Measurements from ENCODE around the gene TANC2. TPM values are rescaled to one million over a fixed set of nuclear protein-coding genes. Genes with fewer than 3 reads are reported as not detected.

Gene TANC2
- total RNA-seq, 3 donors from 2014 or later, result 8.2 to 30.3 (median 20.2) TPM

- intact Hi-C loops (cut with DNase I, micrococcal nuclease), result loop anchor here in 1 of 2 donors (10.0 kb wide), 1 partner anchor 409 kb away; no protein-coding TSS in a partner anchor
- DNase-seq (no peak), ATAC-seq (no peak)
- Histone ChIP-seq H3K4me3 (no peak overlapping the region), H3K9me3 (no peaks in the 10 kb centered on the region), H3K4me1 (ENCODE audit: low read depth) (no peaks in the 10 kb centered on the region), H3K36me3 (ENCODE audit: low read depth) (no peaks in the 10 kb centered on the region)
- no peak for TF ChIP-seq CTCF (IDR thresholded peaks at IDR 0.05)
These were observed 30.2 kb downstream of the TANC2 start for GRCh38 chr17:62996221-62996620.

- no peak overlapping the region for H3K4me3 ChIP-seq
- H3K36me3 ChIP-seq (ENCODE audit: low read depth), result no peaks in the 10 kb centered on the region
- intact Hi-C loops (cut with DNase I, micrococcal nuclease), result loop anchor here in 1 of 2 donors (10.0 kb wide), 1 partner anchor 407 kb away; no protein-coding TSS in a partner anchor
- no peaks in the 10 kb centered on the region for H3K9me3 ChIP-seq
- DNase-seq (no peak), ATAC-seq (no peak)
- H3K4me1 ChIP-seq (ENCODE audit: low read depth), result no peaks in the 10 kb centered on the region
- TF ChIP-seq CTCF (IDR thresholded peaks at IDR 0.05), result no peak
These were observed 32.1 kb downstream of the TANC2 start for GRCh38 chr17:62998166-62998565.

GRCh38 chr17:62998665-62999393 lies 32.8 kb downstream of the TANC2 start:
- Histone ChIP-seq H3K36me3 (ENCODE audit: low read depth) (no peaks in the 10 kb centered on the region), H3K9me3 (no peaks in the 10 kb centered on the region), H3K4me1 (ENCODE audit: low read depth) (no peaks in the 10 kb centered on the region), H3K4me3 (no peak overlapping the region)
- TF ChIP-seq CTCF (IDR thresholded peaks at IDR 0.05), result no peak
- DNase-seq (no peak), ATAC-seq (no peak)
- intact Hi-C loops (cut with DNase I, micrococcal nuclease), result loop anchor here in 1 of 2 donors (10.0 kb wide), 1 partner anchor 406 kb away; no protein-coding TSS in a partner anchor

- no peak overlapping the region for H3K4me3 ChIP-seq
- H3K36me3 ChIP-seq (ENCODE audit: low read depth), result no peaks in the 10 kb centered on the region
- no peaks in the 10 kb centered on the region for H3K4me1 ChIP-seq (ENCODE audit: low read depth)
- ATAC-seq (no peak), DNase-seq (no peak)
- H3K9me3 ChIP-seq, result no peaks in the 10 kb centered on the region
- intact Hi-C loops (cut with DNase I, micrococcal nuclease), result loop anchor here in 1 of 2 donors (10.0 kb wide), 1 partner anchor 405 kb away; no protein-coding TSS in a partner anchor
- TF ChIP-seq CTCF (IDR thresholded peaks at IDR 0.05), result no peak
These were observed 33.7 kb downstream of the TANC2 start for GRCh38 chr17:62999736-63000135.

GRCh38 chr17:63001689-63002394 lies 35.8 kb downstream of the TANC2 start:
- intact Hi-C loops (cut with DNase I, micrococcal nuclease), result no loop called here
- H3K4me1 ChIP-seq (ENCODE audit: low read depth), result no peaks in the 10 kb centered on the region
- H3K4me3 ChIP-seq, result no peak overlapping the region
- H3K36me3 ChIP-seq (ENCODE audit: low read depth), result no peaks in the 10 kb centered on the region
- no peak for ATAC-seq
- no peak for DNase-seq
- no peaks in the 10 kb centered on the region for H3K9me3 ChIP-seq
- TF ChIP-seq CTCF (IDR thresholded peaks at IDR 0.05), result no peak
